ENCODE measurements around the gene ZCCHC14. TPM values are rescaled to one million over a fixed set of nuclear protein-coding genes. Genes with fewer than 3 reads are reported as not detected.
"Not testable (repeated sequence)": the region's sequence is repeated elsewhere in the genome, so short reads cannot be mapped to it uniquely, and the experiment has no call there.

The ZCCHC14 gene
- total RNA-seq, 1 donor from 2014 or later: 50.4 TPM

GRCh38 chr16:87382023-87382785 is 110.6 kb downstream of the ZCCHC14 start:
- Mint-ChIP-seq H3K4me3 (ENCODE audit: unreplicated experiment) (peak overlapping the region; percentile 70), H3K27me3 (ENCODE audit: unreplicated experiment) (peaks cover 20% of the 10 kb centered on the region), H3K27ac (ENCODE audit: unreplicated experiment) (peak overlapping the region; percentile 4), H3K9me3 (ENCODE audit: unreplicated experiment) (no peaks in the 10 kb centered on the region), H3K36me3 (ENCODE audit: low read depth, unreplicated experiment) (no peaks in the 10 kb centered on the region), H3K4me1 (ENCODE audit: unreplicated experiment) (peaks cover 7% of the 10 kb centered on the region)
- no peak for TF ChIP-seq CTCF (IDR thresholded peaks at IDR 0.05; ENCODE audit: unreplicated experiment)
- no peak for DNase-seq (ENCODE audit: low spot score)

DNA sequence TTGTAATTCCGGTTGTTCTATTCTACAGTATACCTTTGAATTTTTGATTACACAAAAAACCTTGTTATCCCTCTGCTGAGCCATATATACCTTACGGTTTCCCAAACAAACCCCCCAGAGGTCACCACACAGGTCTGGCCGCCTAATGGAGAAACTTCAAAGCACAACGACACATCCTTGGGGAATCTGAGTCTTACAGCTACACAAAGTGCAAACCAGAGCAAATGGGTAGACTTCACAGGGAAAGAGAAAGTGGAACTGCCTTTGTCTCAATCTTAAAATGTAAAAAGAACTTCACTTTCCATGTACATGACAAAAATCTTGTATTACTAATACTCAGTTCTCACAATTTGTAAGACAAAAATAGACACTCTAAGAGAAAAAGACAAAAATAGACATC is 111.9 kb downstream of the ZCCHC14 start:
- H3K36me3 Mint-ChIP-seq (ENCODE audit: low read depth, unreplicated experiment): no peaks in the 10 kb centered on the region
- H3K9me3 Mint-ChIP-seq (ENCODE audit: unreplicated experiment): no peaks in the 10 kb centered on the region
- TF ChIP-seq CTCF (IDR thresholded peaks at IDR 0.05; ENCODE audit: unreplicated experiment): no peak
- peak overlapping the region; percentile 9 for H3K4me3 Mint-ChIP-seq (ENCODE audit: unreplicated experiment)
- peaks cover 21% of the 10 kb centered on the region for H3K27me3 Mint-ChIP-seq (ENCODE audit: unreplicated experiment)
- H3K27ac Mint-ChIP-seq (ENCODE audit: unreplicated experiment): no peak overlapping the region
- no peak for DNase-seq (ENCODE audit: low spot score)
- peaks cover 7% of the 10 kb centered on the region for H3K4me1 Mint-ChIP-seq (ENCODE audit: unreplicated experiment)

DNA sequence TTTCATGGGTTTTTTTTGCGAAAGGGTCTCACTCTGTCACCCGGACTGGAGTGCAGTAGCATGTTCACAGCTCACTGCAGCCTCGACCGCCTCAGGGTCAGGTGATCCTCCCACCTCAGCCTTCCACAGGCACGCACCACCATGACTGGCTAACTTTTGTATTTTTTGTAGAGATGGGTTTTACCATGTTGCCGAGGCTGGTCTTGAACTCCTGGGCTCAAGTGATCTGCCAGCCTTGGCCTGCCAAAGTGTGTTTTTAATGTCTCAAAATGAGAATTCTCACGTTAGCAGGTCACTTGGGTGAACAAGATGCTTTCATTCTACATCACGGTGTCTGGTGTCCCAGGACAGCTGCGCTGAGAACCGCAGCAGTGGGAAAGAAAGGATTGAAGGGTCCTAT is 112.4 kb downstream of the ZCCHC14 start:
- no peak overlapping the region for H3K27ac Mint-ChIP-seq (ENCODE audit: unreplicated experiment)
- no peak overlapping the region for H3K4me3 Mint-ChIP-seq (ENCODE audit: unreplicated experiment)
- H3K36me3 Mint-ChIP-seq (ENCODE audit: low read depth, unreplicated experiment): no peaks in the 10 kb centered on the region
- TF ChIP-seq CTCF (IDR thresholded peaks at IDR 0.05; ENCODE audit: unreplicated experiment): no peak
- H3K9me3 Mint-ChIP-seq (ENCODE audit: unreplicated experiment): no peaks in the 10 kb centered on the region
- no peak for DNase-seq (ENCODE audit: low spot score)
- peaks cover 7% of the 10 kb centered on the region for H3K4me1 Mint-ChIP-seq (ENCODE audit: unreplicated experiment)
- H3K27me3 Mint-ChIP-seq (ENCODE audit: unreplicated experiment): peaks cover 23% of the 10 kb centered on the region

- not testable (repeated sequence) for H3K4me3 Mint-ChIP-seq (ENCODE audit: unreplicated experiment)
Measured at GRCh38 chr16:87379312-87379752, 113.5 kb downstream of the ZCCHC14 start.

DNA sequence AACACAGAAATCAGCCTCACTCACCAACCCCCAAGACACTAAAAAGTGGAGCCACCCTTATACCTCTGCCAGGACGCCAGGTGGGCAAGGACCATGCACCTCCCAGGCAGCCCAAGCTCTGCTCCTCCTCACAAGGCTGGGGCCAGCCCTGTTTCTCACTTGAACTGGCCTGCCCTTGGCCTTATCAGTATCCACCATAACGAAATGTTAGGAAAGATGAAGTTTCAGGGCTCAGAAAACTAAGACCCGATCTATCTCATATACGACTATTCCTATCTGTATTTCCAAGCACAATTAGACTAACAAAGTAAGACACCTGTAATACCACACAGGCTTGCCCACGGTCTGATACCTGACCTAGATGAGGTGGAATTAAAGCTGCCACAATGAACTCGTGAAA is 116.2 kb downstream of the ZCCHC14 start:
- Mint-ChIP-seq H3K4me1 (ENCODE audit: unreplicated experiment) (peaks cover 4% of the 10 kb centered on the region), H3K27me3 (ENCODE audit: unreplicated experiment) (peaks cover 6% of the 10 kb centered on the region), H3K9me3 (ENCODE audit: unreplicated experiment) (no peaks in the 10 kb centered on the region), H3K27ac (ENCODE audit: unreplicated experiment) (no peak overlapping the region), H3K36me3 (ENCODE audit: low read depth, unreplicated experiment) (no peaks in the 10 kb centered on the region), H3K4me3 (ENCODE audit: unreplicated experiment) (no peak overlapping the region)
- no peak for TF ChIP-seq CTCF (IDR thresholded peaks at IDR 0.05; ENCODE audit: unreplicated experiment)
- DNase-seq (ENCODE audit: low spot score): no peak

More at GRCh38 chr16:87379312-87379752, 113.5 kb downstream of the ZCCHC14 start:
- not testable (repeated sequence) for DNase-seq (ENCODE audit: low spot score); H3K36me3 Mint-ChIP-seq (ENCODE audit: low read depth, unreplicated experiment); H3K4me1 Mint-ChIP-seq (ENCODE audit: unreplicated experiment); H3K9me3 Mint-ChIP-seq (ENCODE audit: unreplicated experiment); H3K27ac Mint-ChIP-seq (ENCODE audit: unreplicated experiment)
- H3K27me3 Mint-ChIP-seq (ENCODE audit: unreplicated experiment): peaks cover 18% of the 10 kb centered on the region

All from endothelial cell (in vitro differentiated cells).